SU-DHL-6 (cell line): ENCODE data around the gene POLR1D.

Experiments used
- CTCF ChIP-seq: fragments of 200-600 bp; sonication (generic); IDR thresholded peaks from one replicate; pipeline ENCODE4 v1.5.1; 2017; ENCODE audit warnings: antibody characterized with exemption, mild to moderate bottlenecking, low read length, moderate library complexity; ENCODE audit not compliant: insufficient read depth, poor library complexity, severe bottlenecking
- EZH2phosphoT487 ChIP-seq: fragments of 200-600 bp; sonication (generic), shearing (Covaris generic); conservative IDR thresholded peaks from 2 replicates; pipeline ENCODE4 v1.6.1; 2018; ENCODE audit warnings: mild to moderate bottlenecking, antibody characterized with exemption, low read length, moderate library complexity, mixed read lengths

GRCh38 chr13:27625839-27626238 is 4.1 kb downstream of the POLR1D start:
- TF ChIP-seq CTCF (no peak), EZH2phosphoT487 (no peak)
